Thoracic aorta endothelial cell (primary cell): ENCODE measurements around the gene ACKR1. TPM values are rescaled to one million over a fixed set of nuclear protein-coding genes. Genes with fewer than 3 reads are reported as not detected.

Experiments used
- small RNA-seq: library from RNA; depleted of rRNA; stranded (forward); fragments of <200 nt; gene quantifications from one replicate; pipeline ENCODE3, GENCODE V24; 2012
- total RNA-seq: library from RNA; depleted of rRNA; stranded (reverse); fragments of >200 nt; gene quantifications from 2 replicates; pipeline ENCODE4 v1.2.3, GENCODE V29; 2012

The ACKR1 gene, protein sequence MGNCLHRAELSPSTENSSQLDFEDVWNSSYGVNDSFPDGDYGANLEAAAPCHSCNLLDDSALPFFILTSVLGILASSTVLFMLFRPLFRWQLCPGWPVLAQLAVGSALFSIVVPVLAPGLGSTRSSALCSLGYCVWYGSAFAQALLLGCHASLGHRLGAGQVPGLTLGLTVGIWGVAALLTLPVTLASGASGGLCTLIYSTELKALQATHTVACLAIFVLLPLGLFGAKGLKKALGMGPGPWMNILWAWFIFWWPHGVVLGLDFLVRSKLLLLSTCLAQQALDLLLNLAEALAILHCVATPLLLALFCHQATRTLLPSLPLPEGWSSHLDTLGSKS
- total RNA-seq: 0.13 and 0.43 TPM in 2 replicates

GRCh38 chr1:159204161-159205141 is at the start of gene ACKR1:
Gene ACKR1, plus strand, starts transcription at chr1:159204875. Its CDS starts 85 bp downstream, at chr1:159204960.

DNA sequence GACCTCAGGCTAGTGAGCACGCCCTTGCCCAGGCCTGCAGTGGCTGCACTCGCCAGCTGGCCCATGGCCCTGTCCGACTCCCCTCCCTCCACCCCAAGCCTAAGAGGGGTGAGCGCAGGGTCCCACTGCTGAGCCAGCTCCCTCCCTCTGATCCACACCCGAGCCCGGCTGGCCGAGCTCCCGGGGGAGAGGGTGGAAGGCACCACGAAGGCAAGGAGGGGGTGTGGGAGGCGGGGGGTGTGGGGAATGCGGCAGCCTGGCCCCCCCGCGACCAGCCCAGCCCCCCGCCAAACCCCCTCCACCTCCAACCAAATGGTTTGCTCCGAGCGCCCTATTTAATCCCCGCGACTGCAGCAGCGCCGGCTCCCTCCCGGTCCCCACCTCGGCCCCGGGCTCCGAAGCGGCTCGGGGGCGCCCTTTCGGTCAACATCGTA is 33.4 kb upstream of the ACKR1 start, which contains the start of gene CADM3:
TSS of gene CADM3 (plus strand) at position 362 of the 434 bp plus-strand sequence. CDS start 151 bp downstream, outside the sequence.

Small RNA genes within 50 kb of the gene (small RNA-seq; reads per million reads assigned to genes)
- gene RNA5SP60: not detected

Other genes with a start within 250 kb of the ACKR1 start
- gene IFI16, start 195.0 kb upstream of the ACKR1 start, total RNA-seq: 181 and 217 TPM in 2 replicates
- 0.29 TPM in 1 of 2 replicates, not detected in the other for gene AIM2, start 128.1 kb upstream of the ACKR1 start, total RNA-seq
- gene CADM3, start 33.3 kb upstream of the ACKR1 start, total RNA-seq: 2.1 and 10.3 TPM in 2 replicates
- gene FCER1A, start 97.5 kb downstream of the ACKR1 start, total RNA-seq: not detected in 2 replicates
- gene OR10J4, start 227.3 kb downstream of the ACKR1 start, total RNA-seq: not detected in 2 replicates
- not detected in 2 replicates for gene OR10J1, start 234.8 kb downstream of the ACKR1 start, total RNA-seq